Endothelial cell of umbilical vein (primary cell): ENCODE measurements around the gene CSMD2. TPM values are rescaled to one million over a fixed set of nuclear protein-coding genes. Genes with fewer than 3 reads are reported as not detected.

Experiments used
- BruUV-seq: library from RNA; stranded (reverse); fragments of 400-500 nt; replicated peaks from 2 replicates; lab custom pipeline; 2021; lab: Mats Ljungman, UMichigan
- CTCF ChIA-PET: fragments of 300-600, 350-600 bp; sonication (Branson Sonifier 250); formaldehyde crosslinking; loops from one replicate; lab custom pipeline; 2021; ENCODE audit warnings: antibody characterized with exemption, inconsistent platforms; lab: Charles Lee
- POLR2A ChIA-PET: fragments of 300-600, 350-600 bp; sonication (Branson Sonifier 250); formaldehyde crosslinking; loops from one replicate; lab custom pipeline; 2021; ENCODE audit warnings: antibody characterized with exemption, inconsistent platforms; lab: Charles Lee
- DNase-seq: peaks from one replicate; pipeline ENCODE4 v3.0.0-alpha.2; 2011; ENCODE audit warnings: low read depth, low spot score
- FAIRE-seq: peaks from 2 replicates; lab custom pipeline; 2011; peaks lifted over from hg19 to GRCh38; lab: Jason Lieb, UNC
- H2AFZ ChIP-seq: 2 replicates; pipeline ENCODE4 v1.6.0; 2012; ENCODE audit warnings: low read depth, low read length, control low read depth, inconsistent platforms
- H3K27ac ChIP-seq: 2 replicates; pipeline ENCODE4 v1.5.1; 2011; ENCODE audit warnings: low read depth, mild to moderate bottlenecking, control low read depth, low read length, moderate library complexity; ENCODE audit not compliant: insufficient read depth
- H3K27me3 ChIP-seq, 2 experiments: 2 replicates each; pipeline versions ENCODE4 v1.6.0 to v1.6.1; 2011; ENCODE audit warnings: low read length in 2 of 2, mixed read lengths in 1 of 2; ENCODE audit not compliant: control insufficient read depth in 2 of 2, insufficient read depth in 2 of 2
- H3K36me3 ChIP-seq, 2 experiments: 2 replicates in 1 of 2; 3 replicates in 1 of 2; pipeline ENCODE4 v1.5.1; 2011; ENCODE audit warnings: low read length in 2 of 2, mild to moderate bottlenecking in 1 of 2, moderate library complexity in 1 of 2; ENCODE audit not compliant: control insufficient read depth in 2 of 2, insufficient read depth in 2 of 2; ENCODE audit errors: extremely low read depth in 1 of 2
- H3K4me1 ChIP-seq: 3 replicates; pipeline ENCODE4 v1.5.1; 2011; ENCODE audit warnings: mild to moderate bottlenecking, low read length; ENCODE audit not compliant: control insufficient read depth, insufficient read depth; ENCODE audit errors: extremely low read depth
- H3K4me2 ChIP-seq: 2 replicates; pipeline ENCODE4 v1.6.1; 2011; ENCODE audit warnings: low read length, control low read depth, mixed read lengths; ENCODE audit not compliant: insufficient read depth
- H3K4me3 ChIP-seq, 3 experiments: fragments of 200-600 bp in 1 of 3; sonication (generic), shearing (Covaris generic) in 1 of 3; replicated peaks in 1 of 3; 2 replicates each; pipeline ENCODE4 v1.5.1; 2011 to 2016; ENCODE audit warnings: control low read depth in 3 of 3, low read length in 3 of 3, mild to moderate bottlenecking in 2 of 3, inconsistent platforms in 1 of 3, low read depth in 1 of 3, moderate library complexity in 1 of 3; ENCODE audit not compliant: insufficient read depth in 1 of 3
- H3K79me2 ChIP-seq: 2 replicates; pipeline ENCODE4 v1.6.0; 2012; ENCODE audit warnings: low read length, inconsistent platforms; ENCODE audit not compliant: control insufficient read depth, insufficient read depth
- H3K9ac ChIP-seq: replicated peaks from 2 replicates; pipeline ENCODE3; 2011; ENCODE audit warnings: low read length, control low read depth; ENCODE audit not compliant: insufficient read depth; ENCODE audit errors: extremely low read depth
- H3K9me1 ChIP-seq: replicated peaks from 3 replicates; pipeline ENCODE4 v1.6.0; 2011; ENCODE audit warnings: mild to moderate bottlenecking, low read length; ENCODE audit not compliant: control insufficient read depth, insufficient read depth; ENCODE audit errors: extremely low read depth
- H3K9me3 ChIP-seq: replicated peaks from 2 replicates; pipeline ENCODE4 v1.5.1; 2012; ENCODE audit warnings: low read length, inconsistent platforms; ENCODE audit not compliant: control insufficient read depth, insufficient read depth
- H4K20me1 ChIP-seq: replicated peaks from 2 replicates; pipeline ENCODE3; 2011; ENCODE audit warnings: mild to moderate bottlenecking, low read length; ENCODE audit not compliant: control insufficient read depth, insufficient read depth; ENCODE audit errors: extremely low read depth
- CTCF ChIP-seq, 2 donors: IDR thresholded peaks; 1 replicate in 1 of 2; 2 replicates in 1 of 2; pipeline ENCODE4 v1.5.1; 2011; ENCODE audit warnings: low read length in 2 of 2, mild to moderate bottlenecking in 2 of 2, moderate library complexity in 2 of 2, control low read depth in 1 of 2, inconsistent platforms in 1 of 2, low read depth in 1 of 2; ENCODE audit not compliant: insufficient read depth in 1 of 2; ENCODE audit errors: extremely low read depth in 1 of 2
- EZH2 ChIP-seq: IDR thresholded peaks from 2 replicates; pipeline ENCODE4 v1.6.1; 2012; ENCODE audit warnings: borderline replicate concordance, low read depth, mild to moderate bottlenecking, moderate library complexity, low read length, inconsistent platforms; ENCODE audit not compliant: severe bottlenecking
- FOS ChIP-seq: IDR thresholded peaks from 2 replicates; pipeline ENCODE4 v1.6.1; 2011; ENCODE audit warnings: mild to moderate bottlenecking, low read length, moderate library complexity, borderline replicate concordance; ENCODE audit not compliant: insufficient read depth
- GATA2 ChIP-seq: IDR thresholded peaks from 2 replicates; pipeline ENCODE4 v1.7.0; 2011; ENCODE audit warnings: low read depth, mild to moderate bottlenecking, moderate library complexity, mixed read lengths, low read length; ENCODE audit not compliant: insufficient read length, insufficient read depth
- JUN ChIP-seq: IDR thresholded peaks from 2 replicates; pipeline ENCODE4 v1.6.1; 2011; ENCODE audit warnings: borderline replicate concordance, low read depth; ENCODE audit not compliant: insufficient read length, insufficient read depth
- MAX ChIP-seq: IDR thresholded peaks from 2 replicates; pipeline ENCODE4 v1.6.1; 2011; ENCODE audit not compliant: insufficient read depth, insufficient read length
- MYC ChIP-seq: IDR thresholded peaks from one replicate; pipeline ENCODE4 v1.6.1; 2011; ENCODE audit warnings: mild to moderate bottlenecking, low read depth, low read length
- POLR2A ChIP-seq: IDR thresholded peaks from 2 replicates; pipeline ENCODE4 v1.6.1; 2012; ENCODE audit warnings: low read depth, mild to moderate bottlenecking, control low read depth, low read length
- POLR2AphosphoS5 ChIP-seq: IDR thresholded peaks from 2 replicates; pipeline ENCODE4 v1.6.1; 2012; ENCODE audit warnings: low read depth, mild to moderate bottlenecking, control low read depth, low read length, moderate library complexity; ENCODE audit not compliant: insufficient read depth
- dilution Hi-C: fragments of 300-500 bp; cut with MboI; formaldehyde crosslinking; loops from one replicate; pipeline ENCODE4 v1.15.0; 2019; ENCODE audit warnings: low sequenced_read_pairs; ENCODE audit not compliant: extremely low pct_ligation_motif_present
- intact Hi-C: fragments of 100-400 bp; cut with micrococcal nuclease; formaldehyde crosslinking; loops from one replicate; pipeline ENCODE4 v1.10.0; 2022
- polyA plus RNA-seq, 4 experiments: library from polyadenylated mRNA; depleted of rRNA in 3 of 4; stranded (reverse) in 3 of 4; unstranded in 1 of 4; fragments of >200 nt; gene quantifications; 2 replicates each; pipeline versions ENCODE4 v1.2.1 to v1.2.3, GENCODE V29; 2011 to 2012; ENCODE audit warnings: missing spikeins in 1 of 4
- total RNA-seq: library from RNA; stranded (reverse); gene quantifications from 2 replicates; pipeline ENCODE4 v1.2.3, GENCODE V29; 2021

The CSMD2 gene
- total and polyA plus RNA-seq, 2 donors (not counting 3 experiments of a cell fraction or from before 2014, with no cell fraction given), result under 0.01 TPM; not detected in 1

- dilution Hi-C loops, result no loop called here
- Histone ChIP-seq H3K9me3 (peaks cover 2% of the 10 kb centered on the region), H3K27ac (no peak overlapping the region), H3K36me3 (no peaks in the 10 kb centered on the region), H4K20me1 (no peaks in the 10 kb centered on the region), H3K4me1 (no peaks in the 10 kb centered on the region), H2AFZ (no peak overlapping the region), H3K9ac (no peak overlapping the region), H3K27me3 (no peaks in the 10 kb centered on the region), H3K79me2 (no peaks in the 10 kb centered on the region), H3K9me1 (no peaks in the 10 kb centered on the region), H3K4me2 (no peak overlapping the region), H3K4me3 (no peak overlapping the region)
- FAIRE-seq, result no peak
- ChIA-PET CTCF (no interaction called here), POLR2A (no interaction called here)
- intact Hi-C loops, result no loop called here
- no peak for TF ChIP-seq MAX
- no peak for TF ChIP-seq GATA2
- no peak for TF ChIP-seq JUN
- no peak for TF ChIP-seq EZH2
- TF ChIP-seq POLR2A, result no peak
- TF ChIP-seq CTCF (IDR thresholded peaks at IDR 0.05; ENCODE audit: extremely low read depth in 1 of 2, insufficient read depth in 1 of 2, low read depth in 1 of 2, low read length in 2 of 2), result no peak
- TF ChIP-seq MYC, result no peak
- DNase-seq, result no peak
- no TSS peak for BruUV-seq
Measured at GRCh38 chr1:34037109-34037508, 127.9 kb downstream of the CSMD2 start.

- ChIA-PET CTCF (no interaction called here), POLR2A (no interaction called here)
- Histone ChIP-seq H3K27me3 (no peaks in the 10 kb centered on the region), H2AFZ (no peak overlapping the region), H3K4me2 (no peak overlapping the region), H4K20me1 (no peaks in the 10 kb centered on the region), H3K9ac (no peak overlapping the region), H3K4me1 (no peaks in the 10 kb centered on the region), H3K36me3 (no peaks in the 10 kb centered on the region), H3K9me1 (no peaks in the 10 kb centered on the region), H3K4me3 (no peak overlapping the region), H3K27ac (no peak overlapping the region), H3K9me3 (peaks cover 1% of the 10 kb centered on the region), H3K79me2 (no peaks in the 10 kb centered on the region)
- no peak for DNase-seq
- TF ChIP-seq CTCF (IDR thresholded peaks at IDR 0.05; ENCODE audit: extremely low read depth in 1 of 2, insufficient read depth in 1 of 2, low read depth in 1 of 2, low read length in 2 of 2) (no peak), FOS (no peak), EZH2 (no peak), POLR2A (no peak), MYC (no peak), POLR2AphosphoS5 (no peak), JUN (no peak), GATA2 (no peak)
- intact Hi-C loops, result no loop called here
- dilution Hi-C loops, result no loop called here
- FAIRE-seq, result no peak
- BruUV-seq, result no TSS peak
Measured at GRCh38 chr1:34034036-34034435, 131.0 kb downstream of the CSMD2 start.
